Measurements from ENCODE around the gene ADGRF4. TPM values are rescaled to one million over a fixed set of nuclear protein-coding genes. Genes with fewer than 3 reads are reported as not detected.

The ADGRF4 gene
- total RNA-seq, 1 experiment from 2014 or later = not detected

DNA sequence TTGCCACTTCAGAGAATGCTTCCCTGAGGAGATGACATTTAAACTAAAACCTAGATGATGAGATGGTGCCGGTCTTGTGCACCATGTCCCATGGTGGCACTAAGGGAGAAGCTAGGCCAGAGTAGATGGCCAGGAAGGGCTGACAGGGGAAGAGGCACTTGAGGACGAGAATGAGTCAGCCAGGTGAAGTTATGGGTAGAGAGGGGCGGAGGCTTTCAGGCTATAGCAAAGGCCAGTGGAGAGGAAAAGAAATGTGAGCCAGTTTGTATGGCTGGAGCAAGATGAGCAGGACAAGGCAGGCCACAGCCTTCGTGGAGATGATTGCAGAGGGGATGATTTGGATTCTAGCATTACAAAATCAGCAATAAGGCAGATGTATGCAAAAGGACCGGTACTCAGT, 44.7 kb upstream of the ADGRF4 start:
- Mint-ChIP-seq H3K4me3 (no peak overlapping the region), H3K27ac (no peak overlapping the region), H3K27me3 (ENCODE audit: low read depth) (no peaks in the 10 kb centered on the region), H3K4me1 (peaks cover 9 to 11% of the 10 kb centered on the region in 2 experiments), H3K36me3 (ENCODE audit: insufficient read depth in 1 of 3, low read depth in 3 of 3) (no peaks in the 10 kb centered on the region), H3K9me3 (no peaks in the 10 kb centered on the region)
- H3K9me3 ChIP-seq (ENCODE audit: control insufficient read depth, low read depth, low read length) = no peaks in the 10 kb centered on the region
- H2BK15ac ChIP-seq (ENCODE audit: low read depth, low read length) = no peak overlapping the region
- H3K9ac ChIP-seq (ENCODE audit: extremely low read depth, insufficient read length, low read length) = no peak overlapping the region
- H3T11ph ChIP-seq (ENCODE audit: low read length) = no peak overlapping the region
- H2AK5ac ChIP-seq (ENCODE audit: insufficient read length, low read length) = no peak overlapping the region
- no peaks in the 10 kb centered on the region for H4K20me1 ChIP-seq (ENCODE audit: control insufficient read depth, insufficient read depth, insufficient read length)
- TF ChIP-seq, protein P1, sequence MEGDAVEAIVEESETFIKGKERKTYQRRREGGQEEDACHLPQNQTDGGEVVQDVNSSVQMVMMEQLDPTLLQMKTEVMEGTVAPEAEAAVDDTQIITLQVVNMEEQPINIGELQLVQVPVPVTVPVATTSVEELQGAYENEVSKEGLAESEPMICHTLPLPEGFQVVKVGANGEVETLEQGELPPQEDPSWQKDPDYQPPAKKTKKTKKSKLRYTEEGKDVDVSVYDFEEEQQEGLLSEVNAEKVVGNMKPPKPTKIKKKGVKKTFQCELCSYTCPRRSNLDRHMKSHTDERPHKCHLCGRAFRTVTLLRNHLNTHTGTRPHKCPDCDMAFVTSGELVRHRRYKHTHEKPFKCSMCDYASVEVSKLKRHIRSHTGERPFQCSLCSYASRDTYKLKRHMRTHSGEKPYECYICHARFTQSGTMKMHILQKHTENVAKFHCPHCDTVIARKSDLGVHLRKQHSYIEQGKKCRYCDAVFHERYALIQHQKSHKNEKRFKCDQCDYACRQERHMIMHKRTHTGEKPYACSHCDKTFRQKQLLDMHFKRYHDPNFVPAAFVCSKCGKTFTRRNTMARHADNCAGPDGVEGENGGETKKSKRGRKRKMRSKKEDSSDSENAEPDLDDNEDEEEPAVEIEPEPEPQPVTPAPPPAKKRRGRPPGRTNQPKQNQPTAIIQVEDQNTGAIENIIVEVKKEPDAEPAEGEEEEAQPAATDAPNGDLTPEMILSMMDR (conservative IDR thresholded peaks at IDR 0.05) = no peak
- H3K23ac ChIP-seq (ENCODE audit: insufficient read length, low read depth, low read length) = no peak overlapping the region
- peaks cover 4% of the 10 kb centered on the region; the same call in 1 of the 2 replicates for H3K4me1 ChIP-seq (ENCODE audit: insufficient read depth, low read length)
- H3K27ac ChIP-seq (ENCODE audit: insufficient read length, low read depth, low read length) = no peak overlapping the region
- H3K56ac ChIP-seq (ENCODE audit: insufficient read length, low read depth, low read length) = no peak overlapping the region
- H3K18ac ChIP-seq (ENCODE audit: insufficient read length, low read depth, low read length) = no peak overlapping the region
- no peak overlapping the region for H4K91ac ChIP-seq (ENCODE audit: insufficient read length, low read depth, low read length)
- no peak overlapping the region for H2BK120ac ChIP-seq (ENCODE audit: low read depth, low read length, poor library complexity, severe bottlenecking)
- no peak overlapping the region for H2BK5ac ChIP-seq (ENCODE audit: insufficient read length, low read length)
- no peak overlapping the region for H3K14ac ChIP-seq (ENCODE audit: insufficient read depth, low read length)
- H3K4me2 ChIP-seq (ENCODE audit: insufficient read depth, insufficient read length, low read length) = no peak overlapping the region
- H2BK20ac ChIP-seq (ENCODE audit: low read depth, low read length, poor library complexity, severe bottlenecking) = no peak overlapping the region
- WGBS (ENCODE audit: extremely low coverage, insufficient read length, low lambda C conversion rate) = no CpG with 5 or more reads among the region's 5 CpGs
- H4K5ac ChIP-seq (ENCODE audit: insufficient read length, low read depth, low read length) = no peak overlapping the region
- H2AFZ ChIP-seq (ENCODE audit: low read length) = no peak overlapping the region
- no peaks in the 10 kb centered on the region for H3K79me2 ChIP-seq (ENCODE audit: insufficient read depth, low read length)
- no peak overlapping the region for H4K8ac ChIP-seq (replicated peaks; ENCODE audit: insufficient read length, low read depth, low read length)
- no peak overlapping the region for H2BK12ac ChIP-seq (ENCODE audit: insufficient read length, low read depth, low read length)
- no peaks in the 10 kb centered on the region for H3K23me2 ChIP-seq (ENCODE audit: insufficient read length, low read depth, low read length, poor library complexity, severe bottlenecking)
- no peak for DNase-seq
- no peaks in the 10 kb centered on the region for H3K79me1 ChIP-seq (ENCODE audit: insufficient read depth, low read depth, low read length, poor library complexity, severe bottlenecking)
- H3K4ac ChIP-seq (ENCODE audit: low read depth, low read length) = no peak overlapping the region
- no peaks in the 10 kb centered on the region for H3K27me3 ChIP-seq (ENCODE audit: insufficient read depth, low read length)

Measured in H9 (cell line).